Measurements from ENCODE around the gene THRB.

DNA sequence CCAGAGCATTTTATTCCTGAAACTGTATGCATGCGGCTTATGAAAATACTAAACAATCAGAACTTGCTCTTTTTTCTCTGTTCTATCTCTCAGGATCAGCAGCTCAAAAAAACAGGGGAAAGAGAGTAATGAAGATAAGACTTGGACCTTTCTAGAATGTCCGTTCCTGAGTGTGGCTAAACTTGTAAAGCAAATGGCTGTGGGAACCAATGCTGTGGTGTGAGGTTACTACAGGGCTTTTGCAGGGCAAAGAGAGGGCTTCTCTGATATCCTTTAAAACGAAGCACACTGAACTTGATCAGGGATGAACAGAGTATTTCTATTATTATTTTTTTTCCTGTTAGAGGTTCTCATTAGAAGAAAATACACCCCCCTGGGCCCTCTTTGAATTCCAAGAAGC lies 223.4 kb downstream of the THRB start:
- no peak for TF ChIP-seq NFYB (CRISPR knock-in tag; conservative IDR thresholded peaks at IDR 0.05; ENCODE audit: low read depth)
- no peak for TF ChIP-seq USF2 (CRISPR knock-in tag; IDR thresholded peaks at IDR 0.05)
- TF ChIP-seq, protein P1, sequence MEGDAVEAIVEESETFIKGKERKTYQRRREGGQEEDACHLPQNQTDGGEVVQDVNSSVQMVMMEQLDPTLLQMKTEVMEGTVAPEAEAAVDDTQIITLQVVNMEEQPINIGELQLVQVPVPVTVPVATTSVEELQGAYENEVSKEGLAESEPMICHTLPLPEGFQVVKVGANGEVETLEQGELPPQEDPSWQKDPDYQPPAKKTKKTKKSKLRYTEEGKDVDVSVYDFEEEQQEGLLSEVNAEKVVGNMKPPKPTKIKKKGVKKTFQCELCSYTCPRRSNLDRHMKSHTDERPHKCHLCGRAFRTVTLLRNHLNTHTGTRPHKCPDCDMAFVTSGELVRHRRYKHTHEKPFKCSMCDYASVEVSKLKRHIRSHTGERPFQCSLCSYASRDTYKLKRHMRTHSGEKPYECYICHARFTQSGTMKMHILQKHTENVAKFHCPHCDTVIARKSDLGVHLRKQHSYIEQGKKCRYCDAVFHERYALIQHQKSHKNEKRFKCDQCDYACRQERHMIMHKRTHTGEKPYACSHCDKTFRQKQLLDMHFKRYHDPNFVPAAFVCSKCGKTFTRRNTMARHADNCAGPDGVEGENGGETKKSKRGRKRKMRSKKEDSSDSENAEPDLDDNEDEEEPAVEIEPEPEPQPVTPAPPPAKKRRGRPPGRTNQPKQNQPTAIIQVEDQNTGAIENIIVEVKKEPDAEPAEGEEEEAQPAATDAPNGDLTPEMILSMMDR (IDR thresholded peaks at IDR 0.05) = no peak
- no peak for TF ChIP-seq JUN (CRISPR knock-in tag; IDR thresholded peaks at IDR 0.05)
- no peak for TF ChIP-seq ZNF425 (CRISPR knock-in tag; conservative IDR thresholded peaks at IDR 0.05)
- no peak for TF ChIP-seq TCF7 (CRISPR knock-in tag; IDR thresholded peaks at IDR 0.05; ENCODE audit: low read depth)
- no peak for TF ChIP-seq NR3C1 (CRISPR knock-in tag; conservative IDR thresholded peaks at IDR 0.05; ENCODE audit: low read depth)
- no peak for TF ChIP-seq ATF2 (CRISPR knock-in tag; IDR thresholded peaks at IDR 0.05; ENCODE audit: borderline replicate concordance, low read depth)
- TF ChIP-seq, protein P2, sequence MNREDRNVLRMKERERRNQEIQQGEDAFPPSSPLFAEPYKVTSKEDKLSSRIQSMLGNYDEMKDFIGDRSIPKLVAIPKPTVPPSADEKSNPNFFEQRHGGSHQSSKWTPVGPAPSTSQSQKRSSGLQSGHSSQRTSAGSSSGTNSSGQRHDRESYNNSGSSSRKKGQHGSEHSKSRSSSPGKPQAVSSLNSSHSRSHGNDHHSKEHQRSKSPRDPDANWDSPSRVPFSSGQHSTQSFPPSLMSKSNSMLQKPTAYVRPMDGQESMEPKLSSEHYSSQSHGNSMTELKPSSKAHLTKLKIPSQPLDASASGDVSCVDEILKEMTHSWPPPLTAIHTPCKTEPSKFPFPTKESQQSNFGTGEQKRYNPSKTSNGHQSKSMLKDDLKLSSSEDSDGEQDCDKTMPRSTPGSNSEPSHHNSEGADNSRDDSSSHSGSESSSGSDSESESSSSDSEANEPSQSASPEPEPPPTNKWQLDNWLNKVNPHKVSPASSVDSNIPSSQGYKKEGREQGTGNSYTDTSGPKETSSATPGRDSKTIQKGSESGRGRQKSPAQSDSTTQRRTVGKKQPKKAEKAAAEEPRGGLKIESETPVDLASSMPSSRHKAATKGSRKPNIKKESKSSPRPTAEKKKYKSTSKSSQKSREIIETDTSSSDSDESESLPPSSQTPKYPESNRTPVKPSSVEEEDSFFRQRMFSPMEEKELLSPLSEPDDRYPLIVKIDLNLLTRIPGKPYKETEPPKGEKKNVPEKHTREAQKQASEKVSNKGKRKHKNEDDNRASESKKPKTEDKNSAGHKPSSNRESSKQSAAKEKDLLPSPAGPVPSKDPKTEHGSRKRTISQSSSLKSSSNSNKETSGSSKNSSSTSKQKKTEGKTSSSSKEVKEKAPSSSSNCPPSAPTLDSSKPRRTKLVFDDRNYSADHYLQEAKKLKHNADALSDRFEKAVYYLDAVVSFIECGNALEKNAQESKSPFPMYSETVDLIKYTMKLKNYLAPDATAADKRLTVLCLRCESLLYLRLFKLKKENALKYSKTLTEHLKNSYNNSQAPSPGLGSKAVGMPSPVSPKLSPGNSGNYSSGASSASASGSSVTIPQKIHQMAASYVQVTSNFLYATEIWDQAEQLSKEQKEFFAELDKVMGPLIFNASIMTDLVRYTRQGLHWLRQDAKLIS (CRISPR knock-in tag; IDR thresholded peaks at IDR 0.05; ENCODE audit: borderline replicate concordance) = no peak
- no peak for TF ChIP-seq FOXP4 (CRISPR knock-in tag; IDR thresholded peaks at IDR 0.05)
- TF ChIP-seq ZNF671 (CRISPR knock-in tag; IDR thresholded peaks at IDR 0.05) = no peak
